Lung (tissue), 12 donors: ENCODE results near the gene ANXA7. TPM values are rescaled to one million over a fixed set of nuclear protein-coding genes. Genes with fewer than 3 reads are reported as not detected.

ENCODE experiments used
- ATAC-seq: fragments of 200-7000 bp; cut with Tn5 transposase; one replicate; pipeline ENCODE4 v1.9.1; 2020; ENCODE audit warnings: moderate number of reproducible peaks; ENCODE audit not compliant: insufficient read depth, low FRiP score
- DNase-seq, 3 donors: peaks; one replicate each; pipeline ENCODE4 v3.0.0-alpha.2; 2013 to 2017
- H3K27ac ChIP-seq, 2 donors: one replicate each; pipeline ENCODE4 v1.5.1; 2013; ENCODE audit warnings: mild to moderate bottlenecking in 2 of 2, moderate library complexity in 2 of 2, control low read depth in 1 of 2, inconsistent platforms in 1 of 2, low read depth in 1 of 2, low read length in 1 of 2
- H3K27me3 ChIP-seq, 3 donors: one replicate each; pipeline ENCODE4 v1.5.1; 2013; ENCODE audit warnings: low read length in 2 of 3; ENCODE audit not compliant: control insufficient read depth in 3 of 3, insufficient read depth in 3 of 3
- H3K36me3 ChIP-seq, 4 donors: one replicate each; pipeline ENCODE4 v1.5.1; 2013; ENCODE audit warnings: low read length in 4 of 4, mild to moderate bottlenecking in 1 of 4, moderate library complexity in 1 of 4; ENCODE audit not compliant: control insufficient read depth in 4 of 4, insufficient read depth in 4 of 4
- H3K4me1 ChIP-seq, 5 donors: one replicate each; pipeline ENCODE4 v1.5.1; 2013; ENCODE audit warnings: low read length in 5 of 5, mild to moderate bottlenecking in 2 of 5, moderate library complexity in 1 of 5; ENCODE audit not compliant: control insufficient read depth in 5 of 5, insufficient read depth in 5 of 5
- H3K4me3 ChIP-seq: one replicate; pipeline ENCODE4 v1.5.1; 2013; ENCODE audit warnings: mild to moderate bottlenecking, control low read depth, moderate library complexity
- H3K9ac ChIP-seq, 2 donors: one replicate each; pipeline ENCODE4 v1.5.1; 2013; ENCODE audit warnings: low read length in 2 of 2, control low read depth in 1 of 2; ENCODE audit not compliant: insufficient read depth in 1 of 2
- H3K9me3 ChIP-seq, 4 donors: one replicate each; pipeline ENCODE4 v1.5.1; 2013; ENCODE audit warnings: low read length in 3 of 4, mild to moderate bottlenecking in 1 of 4, moderate library complexity in 1 of 4; ENCODE audit not compliant: control insufficient read depth in 4 of 4, insufficient read depth in 3 of 4
- CTCF ChIP-seq: IDR thresholded peaks from 2 replicates; pipeline ENCODE4 v1.5.1; 2012; ENCODE audit warnings: mild to moderate bottlenecking; ENCODE audit errors: control extremely low read depth, extremely low read depth
- WGBS, 2 donors: extraction: QIAGEN DNeasy Blood & Tissue Kit; methylation state at CpG; one replicate each; pipeline ENCODE4 v1.1.7; 2013; 5-methylcytosine and 5-hydroxymethylcytosine counted together
- polyA plus RNA-seq, 2 donors: library from polyadenylated mRNA; stranded (reverse); fragments of 200-250 nt; gene quantifications; one replicate each; pipeline ENCODE4 v1.2.1, GENCODE V29; 2013
- total RNA-seq, 2 donors: library from RNA; depleted of rRNA in 1 of 2; stranded (reverse); fragments of >200 nt in 1 of 2; gene quantifications; one replicate each; pipeline ENCODE4 v1.2.1, GENCODE V29; 2014 to 2021
- donor health status: control.
- donor health status: control.
- donor health status: Bipolar disorder and iron deficiency.
- donor health status: healthy.
- donor health status: DM: yes; HTN: yes; CAD: no.

ANXA7 gene
- total and polyA plus RNA-seq, 4 donors, result 59.3 to 134 (median 99.0) TPM

- no peak for TF ChIP-seq CTCF
- Histone ChIP-seq H3K4me1 (peaks cover 0 to 9% (median 0%) of the 10 kb centered on the region in 5 donors), H3K4me3 (no peak overlapping the region), H3K27me3 (no peaks in the 10 kb centered on the region), H3K36me3 (peaks cover 6 to 11% (median 9%) of the 10 kb centered on the region in 4 donors), H3K27ac (no peak overlapping the region), H3K9ac (no peak overlapping the region), H3K9me3 (no peaks in the 10 kb centered on the region)
- ATAC-seq, result no peak
- no peak for DNase-seq
- WGBS, 2 donors, result 73 to 81% methylated on average over 2 of the region's 2 CpGs
Observed at GRCh38 chr10:73432646-73433537, 19.0 kb upstream of the ANXA7 start.

GRCh38 chr10:73426318-73426717 lies 12.5 kb upstream of the ANXA7 start:
- Histone ChIP-seq H3K27me3 (no peaks in the 10 kb centered on the region), H3K4me1 (no peaks in the 10 kb centered on the region), H3K9me3 (no peaks in the 10 kb centered on the region), H3K4me3 (no peak overlapping the region), H3K27ac (no peak overlapping the region), H3K36me3 (peaks cover 11 to 50% (median 21%) of the 10 kb centered on the region in 4 donors), H3K9ac (no peak overlapping the region)
- DNase-seq (no peak), ATAC-seq (no peak)
- TF ChIP-seq CTCF, result no peak
- 92 to 96% methylated on average over 4 of the region's 4 CpGs for WGBS, 2 donors

GRCh38 chr10:73424478-73424877 lies 10.6 kb upstream of the ANXA7 start:
- WGBS, 2 donors, result 80 to 92% methylated on average over 3 of the region's 3 CpGs

More at GRCh38 chr10:73424478-73424877, 10.6 kb upstream of the ANXA7 start:
- H3K4me1 ChIP-seq, result no peaks in the 10 kb centered on the region
- no peaks in the 10 kb centered on the region for H3K9me3 ChIP-seq
- ATAC-seq (no peak), DNase-seq (no peak)
- no peak overlapping the region for H3K9ac ChIP-seq
- no peak overlapping the region for H3K27ac ChIP-seq
- no peak overlapping the region for H3K4me3 ChIP-seq
- peaks cover 11 to 50% (median 22%) of the 10 kb centered on the region in 4 donors for H3K36me3 ChIP-seq
- TF ChIP-seq CTCF, result no peak
- H3K27me3 ChIP-seq, result no peaks in the 10 kb centered on the region
